ENCODE data around the gene CYTL1.
A peak's percentile ranks its signal among the peaks of the same experiment; 100 is the strongest.

Gene CYTL1

DNA sequence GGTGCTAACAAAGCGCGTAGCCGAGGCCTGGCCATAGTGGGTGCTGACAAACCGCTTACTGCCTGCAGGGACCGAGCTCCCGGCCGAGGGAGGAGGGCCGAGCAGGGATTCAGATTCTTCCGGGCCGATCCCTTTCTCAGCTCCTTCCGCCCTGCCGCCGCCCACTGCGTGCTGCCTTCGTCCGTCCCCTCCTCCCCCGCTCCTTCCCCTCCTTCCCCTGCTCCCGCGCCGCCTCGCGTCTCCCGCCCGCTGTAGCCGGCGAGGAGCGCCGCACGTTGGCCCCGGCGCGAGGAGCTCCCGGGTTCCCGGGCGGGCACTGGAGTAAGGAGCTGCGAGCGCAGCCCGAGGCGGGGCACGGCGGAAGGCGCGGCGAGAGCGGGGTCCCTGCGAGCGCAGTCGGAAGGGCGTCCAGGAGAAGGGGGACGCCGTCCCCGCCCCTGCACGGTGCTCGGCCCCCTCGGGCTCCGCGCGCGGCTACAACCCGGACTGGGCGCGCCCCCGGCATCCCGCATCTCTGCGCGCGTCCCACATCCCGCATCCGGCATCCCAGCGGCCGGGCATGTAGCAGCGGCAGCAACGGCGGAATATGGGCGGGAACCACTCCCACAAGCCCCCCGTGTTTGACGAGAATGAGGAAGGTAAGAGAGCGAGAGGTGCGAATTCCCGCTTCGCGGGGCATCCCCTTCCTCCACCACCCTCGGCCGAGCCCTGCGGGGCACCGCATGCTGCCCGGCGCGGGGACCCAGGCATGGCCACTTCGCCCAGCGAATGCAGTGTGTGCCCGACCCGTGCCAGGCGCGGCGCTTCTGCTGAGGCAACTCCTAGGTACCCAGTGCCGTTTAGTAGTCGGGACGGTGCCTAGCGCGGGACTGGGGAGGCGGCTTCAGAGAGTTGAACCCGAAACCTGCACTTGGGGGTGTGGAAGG lies 32.3 kb upstream of the CYTL1 start, which contains the start of gene STK32B:
TSS of gene STK32B (plus strand) at position 203 of the 926 bp plus-strand sequence.
- TF ChIP-seq, protein P1, sequence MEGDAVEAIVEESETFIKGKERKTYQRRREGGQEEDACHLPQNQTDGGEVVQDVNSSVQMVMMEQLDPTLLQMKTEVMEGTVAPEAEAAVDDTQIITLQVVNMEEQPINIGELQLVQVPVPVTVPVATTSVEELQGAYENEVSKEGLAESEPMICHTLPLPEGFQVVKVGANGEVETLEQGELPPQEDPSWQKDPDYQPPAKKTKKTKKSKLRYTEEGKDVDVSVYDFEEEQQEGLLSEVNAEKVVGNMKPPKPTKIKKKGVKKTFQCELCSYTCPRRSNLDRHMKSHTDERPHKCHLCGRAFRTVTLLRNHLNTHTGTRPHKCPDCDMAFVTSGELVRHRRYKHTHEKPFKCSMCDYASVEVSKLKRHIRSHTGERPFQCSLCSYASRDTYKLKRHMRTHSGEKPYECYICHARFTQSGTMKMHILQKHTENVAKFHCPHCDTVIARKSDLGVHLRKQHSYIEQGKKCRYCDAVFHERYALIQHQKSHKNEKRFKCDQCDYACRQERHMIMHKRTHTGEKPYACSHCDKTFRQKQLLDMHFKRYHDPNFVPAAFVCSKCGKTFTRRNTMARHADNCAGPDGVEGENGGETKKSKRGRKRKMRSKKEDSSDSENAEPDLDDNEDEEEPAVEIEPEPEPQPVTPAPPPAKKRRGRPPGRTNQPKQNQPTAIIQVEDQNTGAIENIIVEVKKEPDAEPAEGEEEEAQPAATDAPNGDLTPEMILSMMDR (IDR thresholded peaks at IDR 0.05), result no peak

DNA sequence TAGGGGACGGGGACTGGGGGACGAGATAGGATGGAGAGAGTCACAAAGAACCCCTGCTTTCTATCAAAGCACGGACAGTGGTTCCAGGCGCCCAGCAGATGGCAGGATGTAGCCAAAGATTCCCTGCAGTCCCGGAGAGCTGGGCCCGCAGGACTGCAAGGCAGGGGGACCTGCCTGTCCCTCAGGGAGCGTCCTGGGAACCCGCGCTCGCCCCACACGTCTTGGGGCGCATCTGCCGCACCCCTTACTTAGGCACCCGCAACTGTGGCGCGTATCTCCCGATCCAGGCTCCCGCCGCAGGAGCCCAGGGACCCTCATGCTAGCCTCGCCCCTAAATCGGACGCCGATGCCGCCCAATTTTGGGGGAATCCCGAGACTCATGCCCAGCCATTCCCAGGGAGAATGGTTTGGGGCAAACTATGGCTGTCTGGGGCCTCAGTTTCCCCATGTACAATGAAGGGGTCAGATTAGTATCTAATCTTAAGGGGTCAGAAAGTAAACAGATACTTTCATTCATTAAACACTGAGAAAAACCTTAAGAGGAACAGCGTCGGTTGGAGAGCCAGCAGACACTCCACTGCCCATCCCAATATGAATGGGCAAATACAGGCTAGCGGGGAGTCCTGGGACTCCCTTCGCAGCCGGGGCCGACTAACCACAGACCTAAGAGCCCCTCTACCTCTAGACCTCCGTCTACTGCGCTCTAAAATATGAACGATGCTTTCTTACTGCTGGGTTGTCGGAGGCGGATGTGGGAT lies 31.4 kb upstream of the CYTL1 start:
- TF ChIP-seq, protein P1 (IDR thresholded peaks at IDR 0.05), result peak; percentile 74

DNA sequence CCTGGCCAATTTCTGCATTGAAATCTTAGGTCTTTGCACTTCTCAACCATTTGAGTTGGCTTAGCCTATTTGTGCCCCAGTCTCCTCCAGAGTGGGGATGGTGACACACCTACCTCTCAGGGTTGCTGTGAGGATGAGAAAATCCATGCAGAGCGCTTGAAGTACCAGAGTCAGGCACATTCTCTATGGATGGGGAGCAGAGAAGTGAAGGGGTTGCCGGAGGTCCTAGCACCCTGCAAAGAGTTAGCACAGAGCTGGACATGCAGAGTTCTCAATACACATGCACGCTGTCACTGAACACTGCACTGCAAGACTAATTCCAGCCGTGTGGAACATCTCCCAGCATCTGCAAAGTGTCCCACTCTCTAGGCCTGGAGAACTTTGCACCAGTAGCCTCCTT lies 29.5 kb upstream of the CYTL1 start:
- TF ChIP-seq, protein P1 (IDR thresholded peaks at IDR 0.05), result no peak

DNA sequence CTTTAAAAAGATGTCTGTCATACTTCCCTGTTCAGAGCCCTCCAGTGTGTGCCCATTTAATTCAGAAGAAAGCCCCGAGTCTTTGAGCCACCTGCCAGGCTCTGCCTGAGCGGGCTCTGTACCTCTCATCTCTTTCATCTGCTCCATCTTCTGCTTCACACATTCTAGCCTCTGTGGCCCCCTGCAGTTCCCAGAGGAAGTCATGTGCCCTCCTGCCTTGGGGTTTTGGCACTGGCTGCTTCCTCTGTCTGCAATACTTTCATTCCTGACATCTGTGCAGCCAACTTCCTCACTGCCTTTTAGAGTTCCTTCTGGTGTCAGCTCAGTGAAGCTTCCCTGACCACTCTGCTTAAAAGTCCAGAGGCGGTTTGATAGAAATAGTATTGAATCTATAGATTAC lies 25.8 kb upstream of the CYTL1 start:
- TF ChIP-seq, protein P1 (IDR thresholded peaks at IDR 0.05), result no peak

DNA sequence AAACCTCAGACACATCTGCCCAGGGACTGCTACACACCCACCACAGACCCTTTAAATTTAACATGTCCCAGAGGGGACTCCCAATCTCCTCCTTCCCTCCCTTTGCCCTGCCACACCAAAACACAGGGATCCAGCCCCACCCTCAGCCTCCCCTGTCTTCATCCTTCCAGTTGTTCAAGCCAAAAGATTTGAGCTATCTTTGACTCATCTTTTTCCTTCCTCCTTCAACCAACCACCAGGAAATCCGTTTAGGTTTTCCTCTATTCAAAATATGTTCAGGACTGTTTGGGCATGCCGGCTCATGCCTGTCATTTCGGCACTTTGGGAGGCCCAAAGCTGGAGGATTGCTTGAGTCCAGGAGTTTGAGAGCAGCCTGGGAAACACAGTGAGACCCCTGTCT lies 25.1 kb upstream of the CYTL1 start:
- TF ChIP-seq, protein P1 (IDR thresholded peaks at IDR 0.05), result no peak

DNA sequence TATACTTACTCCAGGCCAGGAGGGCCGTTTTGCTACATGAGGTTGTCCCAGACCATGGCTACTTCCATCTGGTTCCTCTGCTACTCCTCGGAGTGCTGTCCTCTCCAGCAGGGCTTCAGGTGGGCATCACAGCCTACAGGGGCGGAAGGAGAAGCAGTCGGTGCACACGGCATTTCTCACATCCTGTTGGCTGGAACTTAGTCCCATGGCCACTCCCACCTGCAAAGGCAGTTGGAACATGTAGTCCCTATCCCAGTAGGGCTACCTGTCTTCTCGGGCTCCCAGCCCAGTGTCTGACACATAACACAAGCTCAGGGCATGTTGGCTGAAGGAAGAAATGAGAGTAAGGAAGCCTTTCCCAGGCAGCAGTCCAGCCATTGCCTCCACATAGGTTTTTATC lies 24.3 kb upstream of the CYTL1 start:
- TF ChIP-seq, protein P1 (IDR thresholded peaks at IDR 0.05), result no peak

DNA sequence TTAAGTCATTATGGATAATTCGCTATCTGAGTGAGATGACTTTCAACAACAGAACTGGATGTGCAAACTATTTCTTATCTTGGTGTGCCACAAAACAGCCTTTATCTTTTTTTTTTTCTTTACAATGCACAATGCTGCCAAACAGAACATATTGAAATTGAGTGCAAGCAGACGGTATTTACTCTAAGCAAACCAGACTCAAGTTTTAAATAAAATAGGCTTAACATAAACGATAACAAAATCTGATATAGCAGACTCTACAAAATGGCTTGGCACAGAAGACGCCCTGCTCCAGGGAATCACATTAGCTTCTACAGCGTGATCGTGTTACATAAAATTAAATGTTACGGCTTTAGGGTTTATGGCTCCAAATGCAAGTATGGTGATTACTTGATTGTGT lies 22.4 kb upstream of the CYTL1 start:
- TF ChIP-seq, protein P1 (IDR thresholded peaks at IDR 0.05), result no peak

Data from LNCAP (cell line).